GM18951 (cell line): ENCODE data around the gene TMEM135.
"Not testable (repeated sequence)": the region's sequence is repeated elsewhere in the genome, so short reads cannot be mapped to it uniquely, and the experiment has no call there.

Source experiments
- POLR2A ChIP-seq: IDR thresholded peaks from 4 replicates; pipeline ENCODE4 v1.6.1; 2011; ENCODE audit warnings: mild to moderate bottlenecking; ENCODE audit not compliant: insufficient read length, insufficient read depth; ENCODE audit errors: extremely low read depth
- in situ Hi-C: fragments of 300-500 bp; cut with MboI; formaldehyde crosslinking; loops from one replicate; pipeline ENCODE4 v1.12.0; 2022; ENCODE audit warnings: low sequenced_read_pairs, mixed read lengths, inconsistent platforms; ENCODE audit not compliant: unreplicated experiment

The TMEM135 gene

GRCh38 chr11:87072787-87073186, 35.1 kb downstream of the TMEM135 start:
- in situ Hi-C loops = no loop called here
- no peak for TF ChIP-seq POLR2A

- in situ Hi-C loops = no loop called here
- TF ChIP-seq POLR2A = no peak
These were observed 38.6 kb downstream of the TMEM135 start for GRCh38 chr11:87076260-87076783.

GRCh38 chr11:87076874-87077429, 39.2 kb downstream of the TMEM135 start:
- TF ChIP-seq POLR2A = no peak

GRCh38 chr11:87081358-87081757, 43.6 kb downstream of the TMEM135 start:
- in situ Hi-C loops = no loop called here
- no peak for TF ChIP-seq POLR2A

More at GRCh38 chr11:87076874-87077429, 39.2 kb downstream of the TMEM135 start:
- in situ Hi-C loops = no loop called here

- no peak for TF ChIP-seq POLR2A
- in situ Hi-C loops = no loop called here
These were observed 44.9 kb downstream of the TMEM135 start for GRCh38 chr11:87082590-87082989.

- in situ Hi-C loops = no loop called here
- TF ChIP-seq POLR2A = no peak
These were observed 45.3 kb downstream of the TMEM135 start for GRCh38 chr11:87083029-87083428.

GRCh38 chr11:87092159-87092558, 54.4 kb downstream of the TMEM135 start:
- in situ Hi-C loops = no loop called here
- no peak for TF ChIP-seq POLR2A

GRCh38 chr11:87092567-87092966, 54.8 kb downstream of the TMEM135 start:
- TF ChIP-seq POLR2A = no peak
- in situ Hi-C loops = no loop called here

- in situ Hi-C loops = no loop called here
- no peak for TF ChIP-seq POLR2A
These were observed 59.8 kb downstream of the TMEM135 start for GRCh38 chr11:87097582-87097981.

- TF ChIP-seq POLR2A = no peak
- in situ Hi-C loops = no loop called here
These were observed 64.3 kb downstream of the TMEM135 start for GRCh38 chr11:87101956-87102580.

GRCh38 chr11:87105826-87106225, 68.1 kb downstream of the TMEM135 start:
- in situ Hi-C loops = not testable (repeated sequence)

- in situ Hi-C loops = not testable (repeated sequence)
These were observed 69.6 kb downstream of the TMEM135 start for GRCh38 chr11:87107379-87107778.

- TF ChIP-seq POLR2A = no peak
- in situ Hi-C loops = no loop called here
These were observed 72.9 kb downstream of the TMEM135 start for GRCh38 chr11:87110443-87111131.

- TF ChIP-seq POLR2A = no peak
- in situ Hi-C loops = no loop called here
These were observed 76.4 kb downstream of the TMEM135 start for GRCh38 chr11:87114093-87114492.
